NCI-H2171 treated with DMSO at 0.1 percent for 48 hours (cell line): ENCODE measurements around the gene SLC27A1.
"Not testable (repeated sequence)": the region's sequence is repeated elsewhere in the genome, so short reads cannot be mapped to it uniquely, and the experiment has no call there.

Source experiments
- DNase-seq: peaks from one replicate; lab custom pipeline; 2025; lab: John Stamatoyannopoulos, UW

Gene SLC27A1

DNA sequence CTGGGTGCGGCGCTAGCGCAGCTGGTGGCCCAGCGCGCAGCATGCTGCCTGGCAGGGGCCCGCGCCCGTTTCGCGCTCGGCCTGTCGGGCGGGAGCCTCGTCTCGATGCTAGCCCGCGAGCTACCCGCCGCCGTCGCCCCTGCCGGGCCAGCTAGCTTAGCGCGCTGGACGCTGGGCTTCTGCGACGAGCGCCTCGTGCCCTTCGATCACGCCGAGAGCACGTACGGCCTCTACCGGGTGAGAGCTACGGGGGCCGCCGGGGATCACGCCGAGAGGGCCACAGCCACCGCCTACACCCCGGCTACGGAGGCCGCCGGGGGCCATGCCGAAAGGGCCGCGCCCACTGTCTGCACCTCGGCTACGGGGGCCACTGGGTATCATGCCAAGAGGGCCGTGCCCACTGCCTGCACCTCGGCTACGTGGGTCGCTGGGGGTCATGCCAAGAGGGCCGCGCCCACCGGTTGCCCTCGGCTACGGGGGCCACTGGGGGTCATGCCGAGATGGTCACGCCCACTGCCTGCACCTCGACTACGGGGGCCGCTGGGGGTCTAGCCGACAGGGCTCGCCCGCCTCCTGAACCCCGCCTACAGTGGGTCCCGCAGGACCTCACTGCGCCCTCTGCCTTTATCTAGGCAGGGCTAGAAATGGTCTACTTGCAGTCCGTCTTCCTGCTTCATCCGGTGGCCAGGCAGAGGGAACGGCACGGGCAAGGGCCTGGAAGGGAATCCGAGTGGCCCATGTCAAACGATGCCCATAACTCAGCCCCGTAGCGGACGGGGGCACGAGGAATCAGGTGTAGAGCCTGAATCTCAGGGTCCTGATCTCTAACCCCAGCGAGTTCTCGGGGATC lies 41.6 kb downstream of the SLC27A1 start:
- DNase-seq = peak; percentile 69

DNA sequence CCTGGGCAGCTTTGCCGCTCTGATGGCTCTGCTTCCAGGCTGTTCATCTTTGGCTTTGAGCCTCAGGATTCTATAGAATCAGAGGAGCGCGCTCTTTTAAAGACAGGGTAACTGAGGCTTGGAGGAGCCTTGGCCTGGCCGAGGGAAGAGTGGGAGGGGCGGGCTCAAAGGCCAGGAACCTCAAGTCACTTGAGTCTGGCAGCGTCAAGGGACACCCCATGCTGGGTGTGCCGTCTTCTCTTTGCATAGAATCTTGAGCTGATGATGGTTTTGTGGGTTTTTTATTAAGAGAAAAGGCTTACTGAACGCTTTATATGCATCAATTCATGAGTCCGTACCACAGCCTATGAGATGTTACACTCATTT lies 42.2 kb downstream of the SLC27A1 start:
- DNase-seq = no peak

DNA sequence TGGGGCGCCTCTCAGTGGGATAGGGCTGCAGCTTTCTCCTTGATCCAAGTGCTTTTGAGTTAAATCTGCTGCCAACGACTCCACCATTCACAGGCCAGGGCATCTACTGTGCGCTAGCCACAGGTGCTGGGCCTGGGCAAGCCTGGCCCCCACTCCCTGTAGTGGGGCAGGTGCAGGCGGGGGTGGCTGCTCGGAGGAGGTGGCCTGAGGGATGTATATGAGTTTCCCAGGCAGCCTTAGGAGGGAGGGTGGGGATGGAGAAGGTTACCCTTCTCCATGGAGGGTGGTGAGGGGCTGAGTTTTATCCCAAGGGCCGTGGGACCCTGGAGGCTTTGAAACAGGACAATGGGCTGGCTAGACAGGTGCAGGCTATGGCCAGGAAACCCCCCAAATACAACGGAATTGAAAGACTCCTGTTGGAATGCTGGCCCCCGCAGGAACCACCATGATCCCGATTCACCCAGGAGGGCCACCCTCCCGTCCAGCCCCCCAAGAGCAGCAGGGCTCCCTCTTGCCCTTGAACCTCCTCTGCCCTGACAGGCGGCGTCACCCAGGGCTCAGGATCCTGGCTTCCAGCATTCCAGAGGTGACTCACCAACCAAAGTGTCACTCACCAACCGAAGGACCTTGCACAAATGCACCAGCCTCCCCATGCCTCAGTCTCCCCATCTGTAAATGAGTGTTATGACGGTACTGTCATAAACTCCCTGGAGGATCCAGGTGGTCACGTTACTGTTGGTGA lies 45.3 kb downstream of the SLC27A1 start:
- no peak for DNase-seq

DNA sequence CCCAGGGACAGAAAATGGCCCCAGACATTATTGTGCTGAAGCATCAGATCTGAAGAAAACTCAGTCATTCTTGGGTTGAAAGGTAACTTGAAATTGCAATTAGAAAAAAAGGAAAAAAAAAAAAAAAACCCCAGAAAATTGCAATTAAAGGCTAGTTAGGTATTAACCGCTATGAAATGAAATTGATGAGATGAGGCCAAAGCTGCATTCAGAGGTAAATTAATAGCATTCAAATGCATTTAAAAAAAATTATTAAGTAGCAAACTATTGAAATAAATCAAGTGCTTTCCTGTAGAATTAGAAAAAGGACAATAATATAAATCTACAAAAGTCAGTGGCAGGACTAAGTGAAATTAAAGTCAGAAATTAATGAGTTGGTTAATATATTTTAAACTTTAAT lies 47.6 kb downstream of the SLC27A1 start:
- no peak for DNase-seq

DNA sequence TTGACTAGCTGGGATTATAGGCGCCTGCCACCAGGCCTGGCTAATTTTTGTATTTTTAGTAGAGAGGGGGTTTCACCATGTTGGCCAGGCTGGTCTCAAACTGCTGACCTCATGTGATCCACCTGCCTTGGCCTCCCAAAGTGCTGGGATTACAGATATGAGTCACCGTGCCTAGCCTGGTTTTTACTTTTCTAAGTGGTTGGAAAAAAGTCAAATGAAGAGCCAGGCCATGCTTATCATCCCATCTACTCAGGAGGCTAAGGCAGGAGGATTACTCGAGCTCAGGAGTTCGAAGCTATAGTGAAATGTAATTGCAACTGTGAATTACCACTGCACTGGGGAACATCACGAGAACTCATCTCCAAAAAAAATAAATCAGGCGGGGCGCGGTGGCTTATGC lies 48.3 kb downstream of the SLC27A1 start:
- not testable (repeated sequence) for DNase-seq

DNA sequence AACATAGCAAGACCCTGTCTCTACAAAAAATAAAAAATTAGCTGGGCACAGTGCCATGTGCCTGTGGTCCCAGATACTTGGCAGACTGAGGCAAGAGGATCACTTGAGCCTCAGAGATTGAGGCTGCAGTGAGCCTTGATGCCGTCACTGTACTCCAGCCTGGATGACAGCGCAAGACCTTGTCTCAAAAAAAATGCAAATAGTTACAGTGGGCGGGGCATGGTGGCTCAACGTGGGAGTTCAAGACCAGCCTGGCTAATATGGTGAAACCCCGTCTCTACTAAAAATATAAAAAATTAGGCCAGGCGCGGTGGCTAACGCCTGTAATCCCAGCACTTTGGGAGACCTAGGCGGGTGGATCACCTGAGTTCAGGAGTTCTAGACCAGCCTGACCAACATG lies 49.6 kb downstream of the SLC27A1 start:
- DNase-seq = no peak

DNA sequence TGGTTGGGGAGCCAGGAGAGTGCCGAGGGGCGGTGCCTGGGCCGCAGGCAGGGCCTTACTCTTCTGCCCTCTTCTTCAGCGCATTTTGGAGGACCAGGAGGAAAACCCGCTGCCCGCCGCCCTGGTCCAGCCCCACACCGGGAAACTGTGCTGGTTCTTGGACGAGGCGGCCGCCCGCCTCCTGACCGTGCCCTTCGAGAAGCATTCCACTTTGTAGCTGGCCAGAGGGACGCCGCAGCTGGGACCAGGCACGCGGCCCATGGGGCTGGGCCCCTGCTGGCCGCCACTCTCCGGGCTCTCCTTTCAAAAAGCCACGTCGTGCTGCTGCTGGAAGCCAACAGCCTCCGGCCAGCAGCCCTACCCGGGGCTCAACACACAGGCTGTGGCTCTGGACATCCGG lies 50.5 kb downstream of the SLC27A1 start:
- no peak for DNase-seq

DNA sequence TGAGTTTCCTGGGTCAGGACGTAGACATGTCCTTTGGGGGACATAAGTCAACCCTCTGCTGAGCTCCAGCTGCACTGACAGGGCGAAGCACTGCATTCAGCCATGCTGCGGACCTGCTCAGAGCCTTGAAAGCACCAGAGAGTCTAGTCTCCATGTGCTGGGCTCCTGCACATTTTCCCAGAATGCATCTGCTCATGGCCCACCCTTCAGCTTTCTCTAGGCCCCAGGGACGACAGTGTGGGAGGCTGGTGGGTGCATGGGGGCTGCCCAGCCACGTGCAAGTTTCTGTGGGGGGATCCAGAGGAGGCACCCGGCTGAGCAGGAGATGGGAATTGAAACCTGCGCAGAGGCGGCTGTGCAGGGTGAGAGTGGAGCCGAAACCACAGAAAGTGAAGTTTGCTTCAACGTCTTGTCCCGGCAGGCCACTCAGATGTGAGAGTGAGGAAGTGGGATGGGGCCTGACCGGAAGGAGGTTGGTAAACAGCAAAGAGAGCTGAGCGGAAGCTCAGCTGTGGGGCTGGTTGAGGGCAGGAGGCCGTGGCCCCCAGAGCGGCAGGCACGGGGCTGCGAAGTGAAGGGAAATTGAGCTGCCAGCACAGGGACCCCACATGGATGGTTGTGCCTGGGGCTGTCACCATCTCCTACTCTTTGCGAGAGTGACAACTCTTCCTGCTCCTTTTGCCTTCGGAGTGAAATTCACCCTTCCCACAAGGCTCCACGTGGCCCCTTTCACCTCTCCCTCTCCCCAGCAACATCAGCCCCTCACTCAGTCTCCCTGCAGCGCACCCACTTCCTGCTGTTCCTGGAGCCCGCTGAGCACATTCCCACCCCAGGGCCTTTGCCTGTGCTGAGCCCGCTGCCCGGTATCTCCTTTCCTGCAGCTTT lies 52.9 kb downstream of the SLC27A1 start:
- DNase-seq = no peak

DNA sequence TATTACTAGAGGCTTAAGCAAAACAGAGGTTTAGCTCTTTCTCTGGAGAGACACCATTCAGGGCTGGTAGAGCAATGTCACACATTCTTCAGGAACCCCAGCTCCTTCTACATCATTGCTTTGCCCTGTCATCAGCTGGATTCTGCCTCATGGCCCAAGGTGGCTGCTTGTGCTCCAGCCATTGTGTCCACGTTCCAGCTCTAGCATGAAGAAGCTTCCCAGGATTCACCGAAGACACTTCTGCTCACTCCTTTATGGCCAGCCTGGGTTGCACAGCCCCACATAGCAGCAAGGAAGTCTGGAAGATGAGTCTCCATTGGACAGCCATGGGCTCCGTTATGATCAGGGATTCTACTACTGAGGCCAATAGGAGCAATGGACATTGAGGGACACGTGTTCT lies 54.3 kb downstream of the SLC27A1 start:
- no peak for DNase-seq

DNA sequence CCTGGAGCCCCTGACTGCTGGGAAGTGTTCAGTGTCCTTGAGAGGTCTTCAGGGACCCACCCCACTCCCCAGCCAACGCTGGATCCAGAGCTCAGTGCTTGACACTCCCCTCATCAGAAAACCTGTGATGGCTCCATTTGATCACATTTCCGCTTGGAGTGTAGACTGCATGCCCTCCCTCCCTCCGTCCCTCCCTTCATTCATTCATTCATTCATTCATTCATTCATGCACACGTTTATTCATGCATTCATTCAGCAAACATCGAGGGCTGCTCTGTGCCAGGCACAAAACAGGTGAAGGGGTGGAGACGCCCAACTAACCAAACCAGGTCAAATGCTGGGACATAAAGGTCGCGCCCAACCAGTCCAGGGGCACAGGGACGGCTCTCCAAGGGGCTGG lies 54.8 kb downstream of the SLC27A1 start:
- DNase-seq = no peak

DNA sequence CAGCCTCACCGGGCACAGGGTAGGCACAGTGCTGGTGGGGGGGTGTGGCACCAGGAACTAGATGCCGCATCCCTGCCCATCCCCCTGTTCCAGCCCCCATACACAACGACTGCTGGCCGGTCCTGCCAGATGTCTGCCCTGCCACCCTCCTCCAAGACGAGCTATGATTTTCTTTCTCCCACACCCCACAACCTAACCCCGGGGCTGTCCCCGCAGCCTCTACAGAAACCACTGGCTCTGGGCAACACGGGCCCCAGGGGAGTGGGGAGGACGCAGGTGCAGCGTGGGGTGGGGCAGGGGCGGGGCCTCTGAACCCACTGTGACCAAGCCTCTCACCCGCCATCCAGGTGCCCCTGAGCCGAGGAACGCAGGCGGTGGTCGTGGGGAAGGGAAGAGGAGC lies 56.6 kb downstream of the SLC27A1 start:
- DNase-seq = peak; percentile 15

DNA sequence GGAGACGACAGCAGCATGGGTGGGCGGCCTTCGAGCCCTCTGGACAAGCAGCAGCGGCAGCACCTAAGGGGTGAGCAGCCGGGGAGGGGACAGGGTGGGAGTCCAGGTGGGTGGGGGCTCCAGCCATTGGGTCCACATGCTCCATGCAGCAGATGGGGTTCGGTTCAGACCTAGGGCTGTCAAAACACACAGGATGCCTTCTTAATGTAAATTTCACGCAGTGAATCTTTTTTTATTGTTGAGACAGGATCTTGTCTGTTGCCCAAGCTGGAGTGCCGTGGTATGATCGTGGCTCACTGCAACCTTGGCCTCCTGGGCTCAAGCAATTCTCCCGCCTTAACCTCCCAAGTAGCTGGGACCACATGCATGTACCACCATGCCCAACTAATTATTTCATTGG lies 57.0 kb downstream of the SLC27A1 start:
- no peak for DNase-seq

DNA sequence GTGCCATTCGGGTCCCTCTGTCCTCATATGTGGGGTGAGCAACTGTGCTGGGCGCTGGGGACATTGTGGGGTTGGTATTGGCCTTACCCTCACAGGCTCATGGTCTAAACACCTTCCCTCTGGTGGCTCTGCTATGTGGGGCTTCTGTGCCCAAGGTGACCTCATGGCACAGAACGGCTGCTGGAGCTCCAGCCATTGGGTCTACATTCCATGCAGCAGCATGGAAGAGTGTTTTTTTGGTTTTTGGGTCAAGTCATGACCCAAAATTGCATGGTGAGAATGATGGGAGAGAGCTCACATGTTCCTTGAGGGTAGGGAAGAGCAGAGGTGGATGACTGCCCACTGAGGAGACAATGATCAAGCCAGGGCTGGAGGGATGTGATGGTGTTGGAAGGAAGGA lies 58.3 kb downstream of the SLC27A1 start:
- no peak for DNase-seq

DNA sequence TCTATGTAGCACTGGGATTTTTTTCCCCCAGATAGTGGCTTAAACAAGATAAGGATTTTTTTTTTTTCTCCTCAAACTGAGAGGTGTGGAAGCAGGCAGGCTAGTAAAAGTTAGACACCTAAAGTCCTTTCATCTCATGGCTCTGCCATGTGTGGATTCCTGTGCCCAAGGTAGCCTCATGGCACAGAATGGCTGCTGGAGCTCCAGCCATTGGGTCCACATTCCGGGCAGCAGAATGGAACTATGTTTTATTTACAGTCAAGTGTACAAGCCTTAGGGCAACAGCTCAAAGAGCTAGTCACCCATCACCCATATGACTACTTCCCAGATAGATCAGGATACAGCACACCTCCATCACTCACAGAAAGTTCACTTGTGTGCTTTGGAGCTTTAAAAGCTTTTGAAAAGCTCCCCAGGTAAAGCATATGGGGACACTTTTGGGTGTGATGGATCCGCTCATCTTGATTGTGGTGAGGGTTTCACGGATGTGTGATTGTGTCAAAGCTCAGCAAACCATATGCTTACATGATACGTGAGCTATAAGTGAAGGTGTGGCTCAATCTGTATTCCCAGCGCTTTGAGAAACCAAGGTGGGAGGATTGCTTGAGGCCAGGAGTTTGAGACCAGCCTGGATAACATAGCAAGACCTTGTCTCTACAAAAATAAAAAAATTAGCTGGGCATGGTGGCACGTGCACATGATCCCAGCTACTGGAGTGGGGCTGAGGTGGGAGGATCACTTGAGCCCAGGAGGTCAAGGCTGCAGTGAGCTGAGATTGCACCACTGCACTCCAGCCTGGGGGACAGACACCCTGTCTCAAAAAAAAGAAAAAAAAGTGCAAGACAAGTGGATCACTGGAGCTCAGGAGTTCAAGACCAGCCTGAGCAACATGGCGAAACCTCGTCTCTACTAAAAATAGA lies 59.2 kb downstream of the SLC27A1 start:
- DNase-seq = no peak

DNA sequence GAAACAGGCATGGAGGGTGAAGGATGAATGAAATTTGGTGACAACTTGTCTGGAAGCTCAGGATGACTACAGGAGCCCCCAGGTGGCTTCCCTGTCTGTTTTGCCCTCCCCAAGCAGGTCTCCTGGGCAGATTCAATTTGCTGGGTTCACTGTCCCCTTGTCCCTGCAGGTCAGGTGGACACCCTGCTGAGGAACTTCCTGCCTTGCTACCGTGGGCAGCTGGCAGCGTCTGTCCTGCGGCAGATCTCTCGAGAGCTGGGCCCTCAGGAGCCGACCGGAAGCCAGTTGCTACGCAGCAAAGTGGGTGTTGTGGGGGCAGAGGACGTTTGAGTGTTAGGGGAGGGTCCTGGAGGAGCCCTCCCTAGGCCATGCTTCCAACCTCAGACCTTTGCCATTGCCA lies 60.3 kb downstream of the SLC27A1 start:
- DNase-seq = no peak

DNA sequence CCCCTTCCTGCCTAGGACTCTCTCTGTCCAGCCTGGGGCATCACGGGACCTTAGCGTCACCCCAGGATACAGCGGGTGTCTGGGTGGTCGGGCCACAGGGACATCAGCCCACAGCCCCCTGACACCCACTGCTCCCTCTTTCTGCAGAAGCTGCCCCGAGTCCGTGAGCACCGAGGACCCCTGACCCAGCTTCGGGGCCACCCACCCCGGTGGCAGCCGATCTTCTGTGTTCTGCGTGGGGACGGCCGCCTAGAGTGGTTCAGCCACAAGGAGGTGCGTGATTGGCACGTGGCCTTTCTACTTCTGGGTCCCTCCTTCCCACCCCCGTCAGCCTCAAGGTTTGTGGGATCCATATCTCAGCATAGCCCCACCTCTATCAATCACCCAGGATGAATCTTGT lies 61.8 kb downstream of the SLC27A1 start:
- DNase-seq = no peak

DNA sequence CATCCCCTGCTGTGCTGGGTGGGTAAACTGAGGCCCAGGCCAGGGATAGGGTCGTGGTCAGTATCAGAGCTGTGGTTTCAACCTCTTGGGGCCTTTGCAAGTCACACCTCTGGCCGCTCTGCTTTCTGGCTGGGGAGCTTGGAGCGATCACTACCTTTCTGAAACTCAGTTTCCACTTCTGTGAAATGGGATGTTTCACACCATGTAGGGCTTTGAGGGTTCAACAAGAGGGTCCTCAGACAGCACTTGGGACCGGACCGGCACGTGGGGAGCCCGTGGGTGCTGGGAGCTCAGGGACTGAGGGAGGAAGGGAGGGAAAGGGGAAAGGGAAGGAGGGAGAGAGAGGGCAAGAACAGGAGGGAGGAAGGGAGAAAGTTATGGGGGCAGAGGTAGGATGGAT lies 62.2 kb downstream of the SLC27A1 start:
- DNase-seq = no peak

DNA sequence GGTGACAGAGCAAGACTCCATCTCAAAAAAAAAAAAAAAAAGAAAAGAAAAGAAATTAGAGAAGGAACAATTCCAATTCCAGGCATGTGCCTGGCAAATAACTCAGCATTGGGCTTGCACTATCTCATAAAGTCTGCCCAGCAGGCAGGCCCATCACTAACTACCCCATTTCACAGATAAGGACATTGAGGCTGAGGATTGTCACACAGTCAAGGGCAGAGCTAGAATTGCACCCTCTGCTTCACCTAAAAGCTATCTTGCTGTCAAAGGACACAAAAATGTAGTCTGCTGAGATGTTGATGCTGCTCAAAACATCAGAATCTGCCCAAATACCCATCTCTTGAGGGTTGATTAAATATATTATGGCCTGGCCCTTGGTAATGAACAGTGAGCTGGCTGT lies 64.4 kb downstream of the SLC27A1 start:
- DNase-seq = no peak

DNA sequence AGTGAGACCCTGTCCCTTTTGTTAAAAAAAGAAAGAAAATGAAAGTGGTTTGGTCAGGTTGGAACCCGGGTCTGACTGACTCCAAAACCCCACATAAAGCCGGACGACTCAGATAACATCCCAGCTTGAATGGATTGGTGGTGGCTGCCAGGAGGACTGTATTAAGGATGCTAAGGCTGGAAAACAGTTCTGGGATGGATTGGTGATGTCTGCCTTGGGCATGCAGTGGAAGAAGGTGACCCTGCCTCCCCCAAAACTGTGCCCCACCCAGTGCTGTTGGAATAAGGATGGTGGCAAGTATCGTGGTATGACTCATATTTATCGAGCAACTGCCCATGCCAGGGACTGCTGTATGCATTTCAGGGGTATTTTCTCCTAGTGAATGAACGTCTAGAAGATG lies 66.6 kb downstream of the SLC27A1 start:
- DNase-seq = no peak

DNA sequence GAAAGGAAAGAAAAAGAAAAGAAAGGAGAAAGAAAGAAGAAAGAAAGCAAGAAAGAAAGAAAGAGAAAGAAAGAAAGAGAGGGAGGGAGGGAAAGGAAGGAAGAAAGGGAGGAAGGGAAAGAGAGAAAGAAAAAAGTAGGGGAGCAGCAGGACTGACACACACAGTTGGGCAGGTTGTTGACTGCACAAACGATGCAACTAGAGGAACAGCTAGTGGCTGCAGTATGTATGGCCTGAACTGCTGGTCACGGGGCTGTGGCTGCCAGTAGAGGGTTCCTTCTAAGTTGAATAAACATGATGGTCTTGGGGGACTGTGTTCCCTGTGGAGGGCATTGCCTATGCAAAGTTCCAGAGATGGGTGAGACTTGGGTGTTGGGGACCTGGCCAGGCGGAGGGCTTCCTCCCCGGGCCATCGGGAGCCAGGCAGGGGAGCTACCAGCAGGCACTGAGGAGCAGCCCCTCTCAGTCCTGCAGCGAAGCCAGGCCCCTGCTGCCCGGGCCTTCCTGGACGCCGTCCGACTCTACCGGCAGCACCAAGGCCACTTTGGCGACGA lies 68.4 kb downstream of the SLC27A1 start:
- no peak for DNase-seq
